Mesenchymal stem cell (in vitro differentiated cells and primary cell): ENCODE results near the gene PLA2G2C.

Source experiments
- DNase-seq: peaks from one replicate; pipeline ENCODE4 v3.0.0-alpha.2; 2013
- H2AFZ ChIP-seq: one replicate; pipeline ENCODE4 v1.6.1; 2013; ENCODE audit warnings: low read depth, mild to moderate bottlenecking, control low read depth, inconsistent platforms, low read length, moderate library complexity
- H2AK5ac ChIP-seq: 2 replicates; pipeline ENCODE4 v1.6.1; 2013; ENCODE audit warnings: low read length, moderate library complexity, mild to moderate bottlenecking, inconsistent platforms; ENCODE audit not compliant: severe bottlenecking
- H2BK120ac ChIP-seq: one replicate; pipeline ENCODE4 v1.6.1; 2013; ENCODE audit warnings: low read depth, mild to moderate bottlenecking, inconsistent platforms, low read length, moderate library complexity
- H2BK12ac ChIP-seq, 2 experiments: one replicate each; pipeline ENCODE4 v1.6.1; 2013; ENCODE audit warnings: inconsistent platforms in 2 of 2, low read length in 2 of 2, mild to moderate bottlenecking in 2 of 2, moderate library complexity in 2 of 2, control low read depth in 1 of 2
- H2BK15ac ChIP-seq: one replicate; pipeline ENCODE4 v1.6.1; 2013; ENCODE audit warnings: mild to moderate bottlenecking, low read depth, inconsistent platforms; ENCODE audit not compliant: poor library complexity, severe bottlenecking
- H2BK5ac ChIP-seq: 2 replicates; pipeline ENCODE4 v1.6.1; 2013; ENCODE audit warnings: low read depth, mild to moderate bottlenecking, low read length, control low read depth, inconsistent platforms; ENCODE audit not compliant: poor library complexity, severe bottlenecking
- H3K14ac ChIP-seq, 2 experiments: one replicate each; pipeline ENCODE4 v1.6.1; 2013; ENCODE audit warnings: inconsistent platforms in 2 of 2, low read length in 2 of 2, control low read depth in 1 of 2, mild to moderate bottlenecking in 1 of 2, moderate library complexity in 1 of 2
- H3K18ac ChIP-seq, 2 experiments: one replicate each; pipeline ENCODE4 v1.6.1; 2013; ENCODE audit warnings: inconsistent platforms in 2 of 2, low read length in 2 of 2, control low read depth in 1 of 2, low read depth in 1 of 2, mild to moderate bottlenecking in 1 of 2
- H3K23ac ChIP-seq, 2 experiments: one replicate each; pipeline ENCODE4 v1.6.1; 2013; ENCODE audit warnings: inconsistent platforms in 2 of 2, low read length in 2 of 2, mild to moderate bottlenecking in 2 of 2, moderate library complexity in 2 of 2, control low read depth in 1 of 2
- H3K27ac ChIP-seq: 2 replicates; pipeline ENCODE4 v1.5.1; 2013; ENCODE audit warnings: mild to moderate bottlenecking, moderate library complexity, low read length, control low read depth, inconsistent platforms; ENCODE audit not compliant: poor library complexity, severe bottlenecking
- H3K27me3 ChIP-seq, 2 experiments: 2 replicates each; pipeline versions ENCODE4 v1.6.1 to v1.7.0; 2013; ENCODE audit warnings: low read length in 2 of 2, mild to moderate bottlenecking in 2 of 2, moderate library complexity in 2 of 2, control low read depth in 1 of 2, inconsistent platforms in 1 of 2; ENCODE audit not compliant: control insufficient read depth in 1 of 2, insufficient read depth in 1 of 2
- H3K36me3 ChIP-seq, 2 experiments: 2 replicates each; pipeline versions ENCODE4 v1.6.1 to v1.7.0; 2013; ENCODE audit warnings: low read length in 2 of 2, control low read depth in 1 of 2, inconsistent platforms in 1 of 2, low read depth in 1 of 2, mild to moderate bottlenecking in 1 of 2; ENCODE audit not compliant: insufficient read depth in 2 of 2, control insufficient read depth in 1 of 2
- H3K4ac ChIP-seq, 2 experiments: one replicate each; pipeline ENCODE4 v1.6.1; 2013; ENCODE audit warnings: inconsistent platforms in 2 of 2, low read length in 2 of 2, mild to moderate bottlenecking in 2 of 2, moderate library complexity in 2 of 2, control low read depth in 1 of 2, low read depth in 1 of 2
- H3K4me1 ChIP-seq: 2 replicates; pipeline ENCODE4 v1.6.1; 2013; ENCODE audit warnings: low read depth, low read length, control low read depth; ENCODE audit not compliant: control insufficient read depth, insufficient read depth
- H3K4me2 ChIP-seq: 2 replicates; pipeline ENCODE4 v1.6.1; 2013; ENCODE audit warnings: low read length, mild to moderate bottlenecking, inconsistent platforms; ENCODE audit not compliant: poor library complexity, severe bottlenecking
- H3K4me3 ChIP-seq, 2 experiments: 2 replicates each; pipeline versions ENCODE4 v1.5.1 to v1.7.0; 2013; ENCODE audit warnings: low read length in 2 of 2, mild to moderate bottlenecking in 2 of 2, control low read depth in 1 of 2, low read depth in 1 of 2; ENCODE audit not compliant: insufficient read depth in 1 of 2
- H3K79me1 ChIP-seq: replicated peaks from 2 replicates; pipeline ENCODE4 v1.6.1; 2013; ENCODE audit warnings: mild to moderate bottlenecking, control low read depth, low read length, inconsistent platforms; ENCODE audit not compliant: poor library complexity, severe bottlenecking
- H3K9ac ChIP-seq: 2 replicates; pipeline ENCODE4 v1.7.0; 2013; ENCODE audit warnings: mild to moderate bottlenecking, low read length, moderate library complexity
- H3K9me3 ChIP-seq: 2 replicates; pipeline ENCODE4 v1.7.0; 2013; ENCODE audit warnings: mild to moderate bottlenecking, low read length; ENCODE audit not compliant: control insufficient read depth
- H4K8ac ChIP-seq: one replicate; pipeline ENCODE4 v1.6.1; 2013; ENCODE audit warnings: inconsistent platforms, mild to moderate bottlenecking, low read length, moderate library complexity
- H4K91ac ChIP-seq: one replicate; pipeline ENCODE4 v1.6.1; 2013; ENCODE audit warnings: mild to moderate bottlenecking, low read length, inconsistent platforms
- WGBS: methylation state at CpG from one replicate; pipeline ENCODE4 v1.1.7; 2013; ENCODE audit warnings: mixed read lengths; 5-methylcytosine and 5-hydroxymethylcytosine counted together

PLA2G2C gene

DNA sequence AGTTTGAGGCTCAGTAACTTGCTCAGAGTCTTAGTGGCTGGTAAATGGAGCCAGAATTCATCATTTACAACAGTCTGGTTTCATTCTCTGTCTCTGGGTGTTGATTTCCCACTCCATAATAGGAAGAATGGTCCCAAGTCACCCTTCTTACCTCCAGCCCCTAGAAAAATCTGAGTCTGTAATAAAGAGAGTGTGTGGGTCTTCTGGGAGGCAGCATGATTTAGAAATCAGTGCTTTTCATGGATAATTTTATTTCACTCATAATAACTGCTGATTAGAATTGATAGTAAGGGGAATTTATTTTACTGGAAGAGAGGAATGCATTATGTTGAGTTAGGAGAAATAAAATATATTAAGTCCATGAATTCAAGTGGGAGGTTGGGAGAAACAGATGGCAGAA lies 69.1 kb downstream of the PLA2G2C start:
- no peak overlapping the region for H3K9ac ChIP-seq
- H2AFZ ChIP-seq, result no peak overlapping the region
- no peaks in the 10 kb centered on the region for H3K79me1 ChIP-seq
- H3K36me3 ChIP-seq, result no peaks in the 10 kb centered on the region
- no peak overlapping the region for H3K4ac ChIP-seq
- H3K4me1 ChIP-seq, result no peaks in the 10 kb centered on the region
- H2BK120ac ChIP-seq, result no peak overlapping the region
- H2BK5ac ChIP-seq, result no peak overlapping the region
- no peak overlapping the region for H3K27ac ChIP-seq
- no peak overlapping the region for H3K23ac ChIP-seq
- no peak overlapping the region for H3K14ac ChIP-seq
- H2BK12ac ChIP-seq, result no peak overlapping the region
- no peak overlapping the region for H2BK15ac ChIP-seq
- H3K4me2 ChIP-seq, result no peak overlapping the region
- H4K91ac ChIP-seq, result no peak overlapping the region
- no peak overlapping the region for H3K4me3 ChIP-seq
- no peaks in the 10 kb centered on the region for H3K9me3 ChIP-seq
- H3K27me3 ChIP-seq, result peaks cover 4 to 13% of the 10 kb centered on the region in 2 experiments
- H3K18ac ChIP-seq, result no peak overlapping the region
- no peak for DNase-seq
- H4K8ac ChIP-seq, result no peak overlapping the region
- H2AK5ac ChIP-seq, result no peak overlapping the region

DNA sequence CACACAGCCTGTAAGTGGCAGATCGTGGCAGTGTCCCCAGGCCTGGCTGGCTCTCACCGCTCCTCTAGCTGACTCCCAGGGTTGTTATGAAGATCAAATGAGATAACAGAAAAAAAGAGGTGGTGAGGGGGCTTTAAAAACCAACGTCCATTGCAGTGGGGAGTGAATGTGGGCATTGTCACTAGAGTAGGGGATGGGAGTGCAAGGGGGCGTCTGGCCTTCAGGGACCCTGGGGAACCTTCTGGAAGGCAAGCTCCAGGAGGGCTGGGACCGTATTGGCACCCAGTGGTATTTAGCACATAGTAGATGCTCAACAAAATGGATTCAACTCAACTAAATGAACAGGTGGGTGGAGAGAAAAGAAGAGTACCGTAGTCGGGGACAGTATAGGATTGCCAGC lies 70.4 kb downstream of the PLA2G2C start:
- Histone ChIP-seq H2BK15ac (no peak overlapping the region), H4K91ac (no peak overlapping the region), H3K14ac (no peak overlapping the region), H3K27ac (no peak overlapping the region), H3K18ac (no peak overlapping the region), H3K23ac (no peak overlapping the region), H3K79me1 (no peaks in the 10 kb centered on the region), H3K4ac (no peak overlapping the region), H2AK5ac (no peak overlapping the region), H2BK120ac (no peak overlapping the region), H3K9ac (no peak overlapping the region), H3K4me2 (no peak overlapping the region), H3K9me3 (no peaks in the 10 kb centered on the region), H3K36me3 (no peaks in the 10 kb centered on the region), H2BK12ac (no peak overlapping the region), H2BK5ac (no peak overlapping the region), H3K4me1 (no peaks in the 10 kb centered on the region), H3K27me3 (peaks cover 0 to 7% of the 10 kb centered on the region in 2 experiments), H2AFZ (no peak overlapping the region), H4K8ac (no peak overlapping the region), H3K4me3 (no peak overlapping the region)
- WGBS, result 75% methylated on average over 7 of the region's 7 CpGs
- no peak for DNase-seq

DNA sequence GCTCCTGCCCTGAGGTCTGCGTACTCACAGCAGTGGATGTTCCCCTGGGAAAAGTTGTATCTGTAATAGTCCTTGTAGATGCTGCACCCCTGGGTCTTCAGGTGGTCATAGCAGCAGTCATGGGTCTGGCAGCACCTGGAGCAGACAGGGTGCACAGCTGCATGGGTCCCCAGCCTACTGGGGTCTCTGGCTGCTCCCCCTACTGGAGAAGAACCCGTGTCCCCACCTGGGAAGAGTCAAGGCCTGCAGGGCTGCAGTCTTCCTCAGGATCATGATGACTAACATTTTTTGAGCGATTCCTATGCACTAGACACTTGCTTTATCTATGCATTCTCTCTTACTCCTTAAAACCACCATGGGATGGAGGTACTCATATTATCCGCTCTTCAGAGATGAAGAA lies 70.8 kb downstream of the PLA2G2C start:
- H2BK12ac ChIP-seq, result no peak overlapping the region
- no peak overlapping the region for H3K4me2 ChIP-seq
- no peak overlapping the region for H3K18ac ChIP-seq
- no peak overlapping the region for H2BK5ac ChIP-seq
- WGBS, result 78% methylated on average over 4 of the region's 4 CpGs
- H3K23ac ChIP-seq, result no peak overlapping the region
- no peaks in the 10 kb centered on the region for H3K36me3 ChIP-seq
- H3K9ac ChIP-seq, result no peak overlapping the region
- no peak overlapping the region for H4K8ac ChIP-seq
- no peak overlapping the region for H2AK5ac ChIP-seq
- H3K14ac ChIP-seq, result no peak overlapping the region
- no peak overlapping the region for H2BK120ac ChIP-seq
- H3K4me1 ChIP-seq, result no peaks in the 10 kb centered on the region
- H3K4me3 ChIP-seq, result no peak overlapping the region
- no peak overlapping the region for H2AFZ ChIP-seq
- peaks cover 0 to 7% of the 10 kb centered on the region in 2 experiments for H3K27me3 ChIP-seq
- H3K4ac ChIP-seq, result no peak overlapping the region
- no peak overlapping the region for H4K91ac ChIP-seq
- DNase-seq, result no peak
- no peak overlapping the region for H2BK15ac ChIP-seq
- no peaks in the 10 kb centered on the region for H3K79me1 ChIP-seq
- H3K27ac ChIP-seq, result no peak overlapping the region
- H3K9me3 ChIP-seq, result no peaks in the 10 kb centered on the region

DNA sequence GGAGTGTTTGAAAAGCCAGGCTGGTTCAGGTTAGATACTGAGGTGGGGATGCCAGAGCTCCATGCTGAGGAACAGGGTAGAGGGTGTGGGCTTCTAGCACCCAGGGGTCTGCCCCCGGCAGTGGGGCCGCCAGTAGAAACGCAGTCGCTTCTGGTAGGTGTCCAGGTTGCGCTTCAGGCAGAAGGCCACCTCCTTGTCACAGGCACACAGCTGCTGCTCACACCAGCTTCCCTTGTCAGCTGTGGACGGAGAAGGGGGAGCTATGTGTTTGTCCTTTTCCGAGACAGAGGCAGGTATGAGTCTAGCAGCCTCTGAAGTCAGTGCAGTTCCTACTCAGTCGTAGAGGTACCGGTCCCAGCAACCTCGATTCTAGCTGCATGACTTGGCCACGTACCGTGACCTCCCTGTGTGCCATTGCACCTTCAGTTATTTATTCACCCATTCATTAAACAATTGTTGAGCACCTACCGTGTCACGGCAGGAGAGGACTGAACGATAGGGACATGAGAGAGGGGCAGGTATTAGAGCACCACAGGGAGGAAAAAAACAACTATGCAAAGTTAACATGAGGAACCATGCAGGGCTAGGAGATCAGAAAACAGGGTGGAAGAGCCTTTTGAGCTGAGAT lies 72.2 kb downstream of the PLA2G2C start:
- Histone ChIP-seq H4K8ac (no peak overlapping the region), H4K91ac (no peak overlapping the region), H2BK120ac (no peak overlapping the region), H2BK5ac (no peak overlapping the region), H3K9ac (no peak overlapping the region), H2BK15ac (no peak overlapping the region), H3K18ac (no peak overlapping the region), H3K4me1 (no peaks in the 10 kb centered on the region), H2AFZ (no peak overlapping the region), H2BK12ac (no peak overlapping the region), H3K4me2 (no peak overlapping the region), H3K23ac (no peak overlapping the region), H3K27me3 (peaks cover 0 to 7% of the 10 kb centered on the region in 2 experiments), H3K27ac (no peak overlapping the region), H3K36me3 (no peaks in the 10 kb centered on the region), H2AK5ac (no peak overlapping the region), H3K9me3 (no peaks in the 10 kb centered on the region), H3K4me3 (no peak overlapping the region), H3K4ac (no peak overlapping the region), H3K79me1 (no peaks in the 10 kb centered on the region), H3K14ac (no peak overlapping the region)
- no peak for DNase-seq
- WGBS, result 88% methylated on average over 15 of the region's 15 CpGs
